Skeletal muscle tissue (tissue), 4 donors: ENCODE measurements around the gene SUMO3. TPM values are rescaled to one million over a fixed set of nuclear protein-coding genes. Genes with fewer than 3 reads are reported as not detected.

Experiments used
- H3K27ac ChIP-seq: one replicate; pipeline ENCODE4 v1.7.0; 2013; ENCODE audit warnings: mild to moderate bottlenecking, low read depth, low read length, inconsistent platforms
- H3K27me3 ChIP-seq, 3 donors: one replicate each; pipeline ENCODE4 v1.7.0; 2013; ENCODE audit warnings: low read length in 3 of 3; ENCODE audit not compliant: control insufficient read depth in 3 of 3, insufficient read depth in 3 of 3
- H3K36me3 ChIP-seq, 3 donors: one replicate each; pipeline ENCODE4 v1.7.0; 2013; ENCODE audit warnings: low read length in 3 of 3; ENCODE audit not compliant: control insufficient read depth in 3 of 3, insufficient read depth in 3 of 3
- H3K4me1 ChIP-seq, 3 donors: one replicate each; pipeline ENCODE4 v1.7.0; 2013; ENCODE audit warnings: low read length in 3 of 3, mild to moderate bottlenecking in 3 of 3; ENCODE audit not compliant: control insufficient read depth in 3 of 3, insufficient read depth in 3 of 3
- H3K4me3 ChIP-seq, 3 donors: one replicate each; pipeline ENCODE4 v1.7.0; 2013; ENCODE audit warnings: low read length in 3 of 3
- H3K9ac ChIP-seq, 3 donors: one replicate each; pipeline ENCODE4 v1.7.0; 2013; ENCODE audit warnings: low read length in 3 of 3, mild to moderate bottlenecking in 3 of 3, moderate library complexity in 2 of 3, low read depth in 1 of 3
- H3K9me3 ChIP-seq, 3 donors: one replicate each; pipeline ENCODE4 v1.7.0; 2013; ENCODE audit warnings: low read length in 3 of 3; ENCODE audit not compliant: control insufficient read depth in 3 of 3
- total RNA-seq: library from RNA; depleted of rRNA; stranded (reverse); fragments of >200 nt; gene quantifications from one replicate; pipeline ENCODE4 v1.2.3, GENCODE V29; 2014
- donor health status: Osteomylitis.

SUMO3 gene
- total RNA-seq, 1 donor from 2014 or later: 28.7 TPM

GRCh38 chr21:44855572-44855971, 37.7 kb upstream of the SUMO3 start:
- Histone ChIP-seq H3K4me1 (peaks cover 10 to 50% (median 41%) of the 10 kb centered on the region in 3 donors), H3K36me3 (peaks cover 45 to 56% (median 47%) of the 10 kb centered on the region in 3 donors), H3K27me3 (no peaks in the 10 kb centered on the region), H3K27ac (peak overlapping the region; percentile 57), H3K4me3 (no peak overlapping the region), H3K9ac (peak overlapping the region in 2 of 3 donors; percentile 25 to 65), H3K9me3 (no peaks in the 10 kb centered on the region)

DNA sequence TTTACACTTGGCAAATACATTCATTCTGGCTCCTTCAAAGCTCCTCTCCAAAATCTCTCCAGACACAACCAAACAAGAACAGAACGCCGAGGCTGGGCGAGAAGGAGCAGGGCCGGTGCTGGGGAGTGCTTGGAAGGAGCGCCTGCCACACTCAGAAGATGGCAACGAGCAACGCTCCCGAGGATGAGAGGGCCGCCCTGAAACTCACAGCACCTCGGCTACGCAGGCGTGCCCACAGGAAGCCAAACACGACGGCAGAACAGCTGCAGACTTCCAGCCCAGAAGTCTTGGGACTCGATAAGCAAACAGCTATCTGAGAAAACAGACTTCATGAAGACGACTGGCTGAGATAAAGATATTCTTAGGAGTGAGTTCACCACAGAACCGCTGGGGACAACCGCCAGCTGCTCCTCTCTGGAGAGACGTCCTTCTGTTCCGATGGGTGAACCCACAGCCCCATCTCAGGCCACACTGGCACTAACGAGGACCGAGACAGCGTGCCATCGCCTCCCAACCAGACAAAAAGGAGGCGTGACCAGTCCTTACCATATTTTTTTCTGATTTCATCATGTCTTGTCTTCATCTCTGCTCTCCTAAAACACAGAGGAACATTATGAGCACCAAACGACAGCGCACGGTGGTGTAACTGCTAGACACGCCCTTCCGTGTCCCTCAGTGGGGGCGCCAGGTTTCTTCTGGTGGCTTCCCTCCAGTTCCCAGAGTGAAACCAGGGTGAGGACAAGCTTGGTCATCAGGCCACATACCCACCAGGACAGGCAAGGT, 37.0 kb upstream of the SUMO3 start:
- Histone ChIP-seq H3K9me3 (no peaks in the 10 kb centered on the region), H3K9ac (peak overlapping the region in 1 of 3 donors; percentile 65), H3K27ac (peak overlapping the region; percentile 57), H3K36me3 (peaks cover 48 to 60% (median 54%) of the 10 kb centered on the region in 3 donors), H3K4me3 (no peak overlapping the region), H3K4me1 (peaks cover 10 to 54% (median 41%) of the 10 kb centered on the region in 3 donors), H3K27me3 (no peaks in the 10 kb centered on the region)

DNA sequence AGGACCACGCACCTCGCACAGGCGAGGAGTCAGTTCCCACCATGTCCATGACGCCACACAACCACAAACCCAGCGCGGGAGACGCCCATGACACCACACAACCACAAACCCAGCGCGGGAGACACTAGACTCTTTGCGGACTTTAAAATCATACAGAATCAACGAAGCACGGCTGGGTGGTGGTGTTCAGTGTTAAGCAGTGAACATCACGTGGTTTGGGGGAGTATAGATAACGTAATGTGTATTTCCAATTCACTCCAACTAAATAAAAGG, 36.5 kb upstream of the SUMO3 start:
- Histone ChIP-seq H3K9me3 (no peaks in the 10 kb centered on the region), H3K27ac (peak overlapping the region; percentile 57), H3K36me3 (peaks cover 48 to 61% (median 56%) of the 10 kb centered on the region in 3 donors), H3K27me3 (no peaks in the 10 kb centered on the region), H3K9ac (no peak overlapping the region), H3K4me1 (peaks cover 10 to 54% (median 41%) of the 10 kb centered on the region in 3 donors), H3K4me3 (no peak overlapping the region)

- no peak overlapping the region for H3K27ac ChIP-seq
- no peak overlapping the region for H3K9ac ChIP-seq
- no peaks in the 10 kb centered on the region for H3K9me3 ChIP-seq
- no peaks in the 10 kb centered on the region for H3K27me3 ChIP-seq
- H3K4me3 ChIP-seq: no peak overlapping the region
- H3K36me3 ChIP-seq: peaks cover 48 to 60% (median 57%) of the 10 kb centered on the region in 3 donors
- peaks cover 8 to 50% (median 37%) of the 10 kb centered on the region in 3 donors for H3K4me1 ChIP-seq
These were observed 35.9 kb upstream of the SUMO3 start for GRCh38 chr21:44853601-44854390.

- Histone ChIP-seq H3K4me1 (peaks cover 17 to 58% (median 42%) of the 10 kb centered on the region in 3 donors), H3K9ac (peak overlapping the region in 1 of 3 donors; percentile 57), H3K36me3 (peaks cover 46 to 51% (median 47%) of the 10 kb centered on the region in 3 donors), H3K27ac (no peak overlapping the region), H3K27me3 (no peaks in the 10 kb centered on the region), H3K9me3 (no peaks in the 10 kb centered on the region), H3K4me3 (no peak overlapping the region)
These were observed 33.2 kb upstream of the SUMO3 start for GRCh38 chr21:44850905-44851657.

DNA sequence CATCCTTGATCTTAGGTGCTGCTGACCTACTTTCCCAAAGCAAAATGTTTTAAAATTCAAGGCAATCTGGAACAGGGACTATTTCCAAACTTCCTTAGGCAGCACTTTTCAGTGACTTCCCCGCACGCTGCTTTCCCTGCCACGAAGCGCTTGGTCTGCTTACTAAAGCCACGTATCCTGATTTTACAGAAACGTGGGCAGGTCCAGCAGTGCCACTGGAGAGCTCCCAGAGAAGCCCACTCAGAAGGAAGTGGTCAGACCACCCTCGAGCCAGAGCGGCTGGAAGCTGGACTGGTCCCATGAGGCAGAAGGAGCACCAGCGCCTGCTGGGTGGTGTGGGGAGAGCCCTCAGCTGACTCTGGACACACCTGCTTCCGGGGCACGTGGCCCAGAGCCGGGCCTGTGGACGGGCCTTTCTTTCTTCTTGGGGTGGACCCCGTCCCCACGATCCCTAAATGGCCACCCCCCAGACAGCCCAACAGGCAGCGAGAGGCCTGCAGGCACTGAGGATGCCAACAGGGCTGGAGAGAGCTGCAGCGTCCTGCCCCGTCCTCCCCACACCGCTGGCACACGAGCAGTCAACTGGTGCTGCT, 32.4 kb upstream of the SUMO3 start:
- Histone ChIP-seq H3K9ac (no peak overlapping the region), H3K27ac (no peak overlapping the region), H3K36me3 (peaks cover 44 to 46% (median 45%) of the 10 kb centered on the region in 3 donors), H3K4me1 (peaks cover 18 to 59% (median 43%) of the 10 kb centered on the region in 3 donors), H3K4me3 (no peak overlapping the region), H3K9me3 (no peaks in the 10 kb centered on the region), H3K27me3 (peaks cover 0 to 5% (median 4%) of the 10 kb centered on the region in 3 donors)

- H3K4me1 ChIP-seq: peaks cover 19 to 53% (median 38%) of the 10 kb centered on the region in 3 donors
- H3K9ac ChIP-seq: no peak overlapping the region
- H3K27me3 ChIP-seq: peaks cover under 1 to 6% (median 6%) of the 10 kb centered on the region in 3 donors
- H3K4me3 ChIP-seq: no peak overlapping the region
- no peaks in the 10 kb centered on the region for H3K9me3 ChIP-seq
- peaks cover 38 to 42% (median 39%) of the 10 kb centered on the region in 3 donors for H3K36me3 ChIP-seq
- H3K27ac ChIP-seq: no peak overlapping the region
These were observed 31.8 kb upstream of the SUMO3 start for GRCh38 chr21:44849616-44850130.

- Histone ChIP-seq H3K9ac (no peak overlapping the region), H3K9me3 (no peaks in the 10 kb centered on the region), H3K27me3 (peaks cover 5 to 11% (median 6%) of the 10 kb centered on the region in 3 donors), H3K4me3 (no peak overlapping the region), H3K27ac (no peak overlapping the region), H3K36me3 (peaks cover 31 to 38% (median 32%) of the 10 kb centered on the region in 3 donors), H3K4me1 (peaks cover 19 to 47% (median 31%) of the 10 kb centered on the region in 3 donors)
These were observed 31.1 kb upstream of the SUMO3 start for GRCh38 chr21:44848821-44849521.
